Cerebellar nuclear complex (tissue), 1 donor: ENCODE data around the gene RAB31.
"Not testable (repeated sequence)": the region's sequence is repeated elsewhere in the genome, so short reads cannot be mapped to it uniquely, and the experiment has no call there.

Source experiments
- DNase-seq, 2 experiments: peaks; one replicate each; lab custom pipeline; 2025; lab: John Stamatoyannopoulos, UW

RAB31 gene

GRCh38 chr18:9758624-9759075 is 50.5 kb downstream of the RAB31 start:
- no peak for DNase-seq

GRCh38 chr18:9760641-9761040 is 52.5 kb downstream of the RAB31 start:
- DNase-seq: no peak

- no peak for DNase-seq
Measured at GRCh38 chr18:9762526-9762925, 54.4 kb downstream of the RAB31 start.

DNA sequence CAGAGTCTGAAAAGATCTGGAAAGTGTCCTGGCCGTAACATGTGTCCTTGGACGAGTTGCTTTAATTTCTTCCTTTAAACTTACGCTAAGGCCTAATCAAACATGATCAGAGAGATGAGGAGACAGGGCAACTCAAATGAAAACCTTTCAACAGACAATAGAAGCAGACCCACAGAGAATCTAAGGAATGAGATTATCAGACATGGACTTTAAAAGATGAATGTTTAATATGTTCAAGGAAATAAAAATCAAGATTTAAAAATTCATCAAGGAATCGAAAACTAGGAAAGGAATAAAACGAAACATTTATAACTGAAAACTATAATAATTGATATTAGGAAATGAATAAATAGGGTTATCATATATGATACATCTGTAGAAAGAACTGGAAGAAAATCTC is 55.1 kb downstream of the RAB31 start:
- no peak for DNase-seq

- no peak for DNase-seq
Measured at GRCh38 chr18:9764011-9764481, 55.9 kb downstream of the RAB31 start.

DNA sequence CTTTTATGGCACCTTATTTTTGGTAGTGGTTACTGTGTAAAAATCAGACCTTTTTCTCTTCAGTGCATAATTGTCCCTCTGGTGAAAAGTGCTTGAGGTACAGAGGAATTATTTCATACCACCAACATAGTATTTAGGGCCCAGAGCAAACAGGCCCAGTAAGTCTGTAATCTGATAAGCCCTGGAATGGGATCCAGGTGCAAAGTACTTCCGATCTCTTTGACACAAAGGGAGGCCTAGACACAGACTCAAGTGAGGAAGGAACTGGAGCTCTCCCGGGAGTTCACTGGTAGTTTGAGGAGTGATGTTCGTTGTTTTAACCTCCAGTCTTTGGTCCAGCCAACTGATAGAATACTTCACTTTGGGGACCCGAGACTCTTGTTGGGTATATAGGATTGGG is 57.4 kb downstream of the RAB31 start:
- DNase-seq: no peak

- no peak for DNase-seq
Measured at GRCh38 chr18:9766076-9766481, 58.0 kb downstream of the RAB31 start.

DNA sequence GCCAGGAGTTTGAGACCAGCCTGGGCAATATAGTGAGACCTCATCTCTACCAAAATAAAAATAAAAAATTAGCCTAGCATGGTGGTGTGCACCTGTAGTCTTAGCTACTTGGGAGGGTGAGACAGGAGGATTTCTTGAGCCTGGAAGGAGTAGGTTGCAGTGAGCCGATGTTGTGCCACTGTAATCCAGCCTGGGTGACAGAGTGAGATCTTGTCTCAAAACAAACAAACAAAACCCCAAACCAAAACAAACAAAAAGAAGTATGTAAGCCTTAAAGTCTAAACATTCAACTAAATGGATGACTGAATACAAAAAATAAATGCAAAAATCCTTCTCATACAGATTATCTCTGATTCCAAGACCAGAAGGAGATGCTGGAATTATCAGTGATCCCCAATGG is 58.6 kb downstream of the RAB31 start:
- no peak for DNase-seq

- DNase-seq: not testable (repeated sequence)
Measured at GRCh38 chr18:9768071-9768691, 60.1 kb downstream of the RAB31 start.

DNA sequence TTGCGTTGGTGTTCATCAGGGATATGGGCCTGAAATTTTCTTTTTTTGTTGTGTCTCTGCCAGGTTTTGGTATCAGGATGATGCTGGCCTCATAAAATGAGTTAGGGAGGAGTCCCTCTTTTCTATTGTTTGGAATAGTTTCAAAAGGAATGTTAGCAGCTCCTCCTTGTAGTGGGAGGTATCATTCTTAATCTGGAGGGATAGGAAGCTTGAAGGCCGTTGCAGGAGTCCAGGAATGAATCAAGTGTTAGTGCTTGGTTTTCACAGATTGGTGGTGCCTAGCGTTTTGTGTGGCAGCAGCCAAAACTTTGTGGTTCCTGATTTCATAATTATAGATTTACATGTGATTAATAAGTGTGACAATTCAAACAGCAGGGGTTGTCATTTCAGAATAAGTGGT is 62.0 kb downstream of the RAB31 start:
- DNase-seq: not testable (repeated sequence)

- DNase-seq: no peak
Measured at GRCh38 chr18:9771261-9771976, 63.3 kb downstream of the RAB31 start.

DNA sequence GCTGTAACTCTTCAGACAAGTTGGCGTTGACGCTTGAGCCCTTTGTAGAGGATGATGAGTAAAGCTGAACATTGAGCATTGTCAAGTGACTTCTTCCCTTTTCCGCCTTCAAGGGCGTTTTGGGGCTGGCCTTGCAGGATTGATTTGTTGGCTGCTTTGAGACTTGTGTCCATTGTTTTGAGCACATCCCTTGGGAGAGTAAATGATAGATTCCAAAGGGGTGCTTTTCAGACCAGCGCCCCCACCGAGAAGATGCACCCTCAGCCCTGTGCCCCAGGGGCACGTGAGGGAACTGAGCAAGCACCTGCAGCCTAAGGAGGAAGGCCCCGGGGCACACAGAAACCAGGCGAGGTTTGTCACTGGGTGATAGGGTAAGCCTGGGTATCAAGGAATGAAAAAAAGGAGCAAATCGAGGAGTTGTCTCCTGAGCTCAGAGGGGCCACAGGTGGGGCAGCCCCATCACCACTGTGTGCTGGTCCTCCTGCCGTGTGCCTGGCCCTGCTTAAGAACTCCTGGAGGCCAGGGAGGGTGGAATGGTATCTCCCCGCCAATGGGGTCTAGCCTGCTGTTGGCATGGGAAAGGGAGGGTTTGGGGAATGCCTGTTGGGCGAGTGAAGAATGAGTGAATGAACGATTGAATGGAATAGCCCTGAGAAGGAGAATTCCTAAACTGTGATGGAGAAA is 64.0 kb downstream of the RAB31 start:
- no peak for DNase-seq

DNA sequence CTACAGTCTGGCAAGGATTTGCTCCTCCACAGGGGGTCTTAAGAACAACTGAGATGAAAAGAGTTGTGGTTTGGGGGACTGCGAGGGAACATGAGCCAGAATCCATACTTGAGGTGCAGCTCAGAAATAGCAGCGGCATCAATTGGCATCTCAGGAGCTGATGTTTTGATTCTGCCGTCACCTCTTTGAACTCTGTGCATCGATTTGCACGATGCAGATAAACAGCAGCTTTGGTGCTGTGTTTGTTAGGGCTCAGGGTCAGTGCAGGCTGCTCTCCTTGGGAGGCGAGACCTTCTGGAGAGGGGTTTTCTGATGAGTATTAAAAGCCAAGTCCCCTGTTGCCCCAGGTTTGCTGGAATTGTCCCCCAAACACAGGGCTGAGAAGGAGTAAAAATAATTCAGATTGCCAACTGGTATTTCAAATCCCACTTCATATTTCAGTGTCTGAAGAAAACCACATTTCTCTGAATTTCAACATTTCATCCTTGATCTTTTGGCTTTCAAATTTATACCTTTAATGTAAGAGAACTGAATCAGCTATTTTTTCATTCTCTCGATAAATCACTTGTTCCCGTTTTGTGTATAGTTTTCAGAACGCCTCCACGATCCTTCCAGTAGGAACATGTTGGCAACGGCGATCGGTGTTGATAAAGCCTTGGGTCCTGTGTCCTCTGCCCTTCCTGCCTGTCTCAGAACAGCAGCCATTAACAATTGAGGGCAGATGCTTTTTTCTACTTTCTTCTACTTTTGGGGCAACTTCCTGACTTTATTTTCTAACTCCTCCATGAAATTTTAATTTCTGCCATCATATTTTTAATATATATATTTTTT is 65.0 kb downstream of the RAB31 start:
- DNase-seq: no peak

DNA sequence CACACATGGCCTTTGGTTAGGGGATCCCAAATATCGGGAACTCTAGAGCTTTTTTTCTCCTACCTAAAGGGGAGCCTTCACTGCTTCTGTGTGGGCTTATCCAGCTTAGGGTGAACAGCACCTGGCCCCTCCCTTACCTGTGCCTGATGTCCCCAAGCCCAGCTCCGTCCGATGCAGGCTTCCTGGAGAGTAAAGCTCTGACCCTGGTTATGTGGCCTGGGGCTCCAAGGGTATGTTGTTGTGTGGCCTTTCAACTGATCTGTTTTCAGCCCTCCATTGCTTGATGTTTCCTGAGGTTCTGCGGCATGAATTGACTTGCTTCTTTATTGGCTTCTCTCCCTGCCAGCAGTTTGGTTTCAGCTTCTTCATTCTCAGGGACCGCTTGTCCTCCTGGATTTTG is 66.0 kb downstream of the RAB31 start:
- no peak for DNase-seq

GRCh38 chr18:9775178-9775577 is 67.1 kb downstream of the RAB31 start:
- DNase-seq: no peak

- DNase-seq: no peak
Measured at GRCh38 chr18:9779630-9780029, 71.5 kb downstream of the RAB31 start.

- DNase-seq: no peak
Measured at GRCh38 chr18:9782073-9782857, 74.2 kb downstream of the RAB31 start.

DNA sequence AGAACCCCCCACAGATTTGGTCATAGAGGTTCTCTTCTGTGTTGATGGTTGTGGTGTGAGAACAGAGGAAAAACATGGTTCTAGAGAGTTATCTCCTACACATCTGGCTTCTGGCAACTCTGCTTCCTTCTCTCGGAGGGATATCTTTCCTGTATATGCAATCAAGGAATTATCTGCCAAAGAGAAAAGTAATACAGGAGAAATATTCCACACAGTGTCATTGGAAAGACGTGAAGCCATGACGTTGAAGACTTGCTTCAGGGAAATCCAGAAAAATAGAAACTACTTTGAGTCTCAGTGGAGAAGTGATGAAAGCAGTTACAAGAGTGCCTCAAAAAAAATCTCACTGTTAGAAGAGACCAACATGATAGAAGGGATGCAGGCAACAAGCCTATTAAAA is 78.5 kb downstream of the RAB31 start:
- DNase-seq: no peak

GRCh38 chr18:9787036-9787435 is 78.9 kb downstream of the RAB31 start:
- no peak for DNase-seq

- no peak for DNase-seq
Measured at GRCh38 chr18:9787712-9788111, 79.6 kb downstream of the RAB31 start.

DNA sequence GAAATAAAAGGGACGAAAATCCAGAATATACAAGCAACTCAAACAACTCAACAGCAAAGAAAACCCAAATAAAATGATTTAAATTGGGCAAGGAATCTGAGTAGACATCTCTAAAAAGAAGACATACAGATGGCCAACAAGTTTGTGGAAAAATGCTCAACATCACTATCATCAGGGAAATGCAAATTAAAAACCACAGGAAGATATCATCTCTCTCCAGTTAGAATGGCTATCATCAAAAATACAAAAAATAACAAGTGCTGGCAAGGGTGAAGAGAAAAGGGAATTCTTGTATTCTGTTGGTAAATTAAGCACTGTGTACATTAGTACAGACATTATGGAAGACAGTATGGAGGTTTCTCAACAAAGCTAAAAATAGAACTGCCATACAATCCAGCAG is 80.0 kb downstream of the RAB31 start:
- DNase-seq: no peak
